ENCODE measurements around the gene BARD1.
A peak's percentile ranks its signal among the peaks of the same experiment; 100 is the strongest.

Gene BARD1

DNA sequence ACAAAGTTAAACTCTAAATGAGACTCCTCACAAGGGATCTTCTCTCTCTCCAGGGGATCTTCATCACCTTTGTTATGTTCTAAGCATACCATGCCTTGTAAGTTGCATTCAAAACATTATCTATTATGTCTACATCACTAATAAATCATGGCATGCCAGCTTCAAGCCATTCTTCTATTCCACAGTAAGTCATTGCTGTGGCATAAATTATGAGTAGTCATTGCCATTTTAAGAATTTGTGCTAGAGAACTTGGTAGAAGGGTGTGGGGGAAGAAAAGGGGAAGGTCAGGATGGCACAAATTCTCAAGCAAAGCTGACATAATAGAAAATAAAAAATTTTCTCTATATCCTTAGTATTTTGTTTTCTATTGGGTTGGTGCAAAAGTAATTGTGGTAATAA, 33.5 kb downstream of the BARD1 start:
- TF ChIP-seq, protein P1, sequence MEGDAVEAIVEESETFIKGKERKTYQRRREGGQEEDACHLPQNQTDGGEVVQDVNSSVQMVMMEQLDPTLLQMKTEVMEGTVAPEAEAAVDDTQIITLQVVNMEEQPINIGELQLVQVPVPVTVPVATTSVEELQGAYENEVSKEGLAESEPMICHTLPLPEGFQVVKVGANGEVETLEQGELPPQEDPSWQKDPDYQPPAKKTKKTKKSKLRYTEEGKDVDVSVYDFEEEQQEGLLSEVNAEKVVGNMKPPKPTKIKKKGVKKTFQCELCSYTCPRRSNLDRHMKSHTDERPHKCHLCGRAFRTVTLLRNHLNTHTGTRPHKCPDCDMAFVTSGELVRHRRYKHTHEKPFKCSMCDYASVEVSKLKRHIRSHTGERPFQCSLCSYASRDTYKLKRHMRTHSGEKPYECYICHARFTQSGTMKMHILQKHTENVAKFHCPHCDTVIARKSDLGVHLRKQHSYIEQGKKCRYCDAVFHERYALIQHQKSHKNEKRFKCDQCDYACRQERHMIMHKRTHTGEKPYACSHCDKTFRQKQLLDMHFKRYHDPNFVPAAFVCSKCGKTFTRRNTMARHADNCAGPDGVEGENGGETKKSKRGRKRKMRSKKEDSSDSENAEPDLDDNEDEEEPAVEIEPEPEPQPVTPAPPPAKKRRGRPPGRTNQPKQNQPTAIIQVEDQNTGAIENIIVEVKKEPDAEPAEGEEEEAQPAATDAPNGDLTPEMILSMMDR (IDR thresholded peaks at IDR 0.05; ENCODE audit: low read depth, low read length) = no peak
- no peak for DNase-seq (ENCODE audit: low read depth in 2 of 2)
- no peak overlapping the region for H3K4me3 ChIP-seq (replicated peaks in 1 of 2; ENCODE audit: low read depth in 2 of 2, low read length in 2 of 2)

DNA sequence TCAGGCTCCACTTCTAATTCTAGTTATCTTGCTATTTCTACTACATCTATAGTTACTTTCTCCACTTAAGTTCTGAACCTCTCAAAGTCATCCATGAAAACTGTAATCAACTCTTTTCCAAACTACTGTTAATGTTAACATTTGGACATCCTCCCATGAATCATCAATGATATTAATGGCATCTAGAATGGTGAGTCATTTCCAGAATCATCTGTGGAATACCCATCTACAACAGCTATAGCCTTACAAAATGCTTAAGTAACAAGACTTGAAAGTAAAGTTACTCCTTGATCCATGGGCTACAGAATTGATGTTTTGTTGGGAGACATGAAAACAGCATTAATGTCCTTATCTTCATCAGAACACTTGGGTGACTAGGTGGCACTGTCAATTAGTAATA, 35.4 kb downstream of the BARD1 start:
- H3K4me3 ChIP-seq (replicated peaks in 1 of 2; ENCODE audit: low read depth in 2 of 2, low read length in 2 of 2) = no peak overlapping the region
- TF ChIP-seq, protein P1 (IDR thresholded peaks at IDR 0.05; ENCODE audit: low read depth, low read length) = no peak
- peak in 1 of 2 donors; percentile 65 for DNase-seq (ENCODE audit: low read depth in 2 of 2)

DNA sequence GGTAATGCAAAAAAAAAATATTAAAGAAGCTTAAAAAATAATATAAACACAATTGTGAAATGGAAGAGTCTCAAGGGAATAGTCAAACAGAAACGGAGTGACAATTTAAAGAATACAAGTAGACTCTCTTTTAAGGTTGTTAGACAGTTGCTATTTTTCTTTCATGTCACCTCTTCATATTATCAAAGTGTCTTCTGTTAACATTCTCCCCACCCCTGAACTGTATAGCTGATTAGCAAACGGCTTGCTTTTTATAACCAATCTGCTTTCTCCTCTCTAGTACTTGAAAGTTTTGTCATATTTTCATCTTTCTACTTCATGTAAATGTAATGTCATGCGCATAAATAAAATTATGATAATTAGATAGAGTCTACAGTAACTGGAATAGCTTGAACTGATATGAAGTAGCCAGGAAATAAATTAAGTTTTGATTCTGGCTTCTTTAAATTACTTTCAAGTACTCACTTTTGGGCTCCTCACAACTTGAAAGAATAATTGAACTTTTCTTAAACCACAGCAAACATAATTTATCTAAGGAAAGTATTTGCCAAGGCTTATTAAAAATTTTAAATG, 37.0 kb downstream of the BARD1 start:
- DNase-seq (ENCODE audit: low read depth in 2 of 2) = peak in 1 of 2 donors; percentile 15
- no peak overlapping the region for H3K4me3 ChIP-seq (replicated peaks in 1 of 2; ENCODE audit: low read depth in 2 of 2, low read length in 2 of 2)
- TF ChIP-seq, protein P1 (IDR thresholded peaks at IDR 0.05; ENCODE audit: low read depth, low read length) = no peak

DNA sequence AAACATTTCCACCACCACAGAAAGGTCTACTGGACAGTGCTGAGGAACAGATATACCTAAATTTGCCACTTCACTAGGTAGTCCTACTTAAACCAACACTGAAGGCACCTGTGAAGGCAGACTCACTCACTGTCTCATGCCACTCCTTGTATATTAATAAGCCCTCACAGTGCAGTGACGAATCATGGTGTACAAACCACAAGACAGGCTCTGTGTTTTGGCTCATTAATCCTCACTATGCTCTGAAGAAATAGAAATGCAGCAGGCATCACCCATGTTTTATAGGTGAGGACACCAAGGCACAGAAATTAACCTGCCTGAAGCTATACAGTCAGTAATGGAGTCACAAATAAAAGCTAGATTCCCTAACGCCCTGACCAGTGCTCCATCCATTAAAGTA, 44.3 kb downstream of the BARD1 start:
- TF ChIP-seq, protein P1 (IDR thresholded peaks at IDR 0.05; ENCODE audit: low read depth, low read length) = no peak
- no peak for DNase-seq (ENCODE audit: low read depth in 2 of 2)
- H3K4me3 ChIP-seq (replicated peaks in 1 of 2; ENCODE audit: low read depth in 2 of 2, low read length in 2 of 2) = no peak overlapping the region

DNA sequence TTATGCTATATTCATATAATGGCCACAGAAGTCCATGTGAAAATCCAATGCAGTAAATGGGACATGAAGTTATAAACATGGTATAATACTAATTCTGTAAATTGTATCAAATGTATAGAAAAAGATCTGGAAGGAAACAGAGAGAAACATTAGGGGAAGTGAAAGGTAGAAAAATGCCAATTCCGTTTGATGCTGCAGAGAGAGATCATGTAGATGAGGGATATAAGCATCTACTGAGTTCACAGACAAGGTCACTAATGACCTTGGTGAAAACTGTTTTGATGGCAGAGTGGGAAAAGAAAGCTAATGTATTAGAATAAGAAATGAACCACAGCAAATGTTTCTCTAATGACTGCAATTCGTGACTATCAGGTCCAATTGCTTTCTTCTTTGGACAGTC, 56.0 kb downstream of the BARD1 start:
- no peak overlapping the region for H3K4me3 ChIP-seq (replicated peaks in 1 of 2; ENCODE audit: low read depth in 2 of 2, low read length in 2 of 2)
- DNase-seq (ENCODE audit: low read depth in 2 of 2) = no peak
- TF ChIP-seq, protein P1 (IDR thresholded peaks at IDR 0.05; ENCODE audit: low read depth, low read length) = no peak

DNA sequence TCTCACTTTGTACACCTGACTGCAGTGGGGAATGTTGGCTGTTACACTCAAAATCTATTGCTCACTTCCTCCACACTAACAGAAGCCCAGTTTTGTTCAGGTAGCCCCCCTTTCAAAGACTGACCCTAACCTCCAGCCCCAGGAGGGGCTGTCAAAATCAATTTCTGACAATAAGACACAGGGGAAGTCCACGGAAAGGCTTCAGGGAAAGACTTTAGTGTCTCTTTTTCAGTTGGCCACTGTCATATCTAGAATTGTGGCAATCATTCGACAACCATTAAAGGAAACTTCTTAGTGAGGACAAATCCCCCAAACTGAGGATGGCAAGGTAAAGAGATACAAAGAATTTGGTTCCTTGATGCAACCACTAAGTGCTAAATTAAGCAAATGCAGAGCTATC, 59.0 kb downstream of the BARD1 start:
- H3K4me3 ChIP-seq (replicated peaks in 1 of 2; ENCODE audit: low read depth in 2 of 2, low read length in 2 of 2) = no peak overlapping the region
- TF ChIP-seq, protein P1 (IDR thresholded peaks at IDR 0.05; ENCODE audit: low read depth, low read length) = no peak
- DNase-seq (ENCODE audit: low read depth in 2 of 2) = no peak

DNA sequence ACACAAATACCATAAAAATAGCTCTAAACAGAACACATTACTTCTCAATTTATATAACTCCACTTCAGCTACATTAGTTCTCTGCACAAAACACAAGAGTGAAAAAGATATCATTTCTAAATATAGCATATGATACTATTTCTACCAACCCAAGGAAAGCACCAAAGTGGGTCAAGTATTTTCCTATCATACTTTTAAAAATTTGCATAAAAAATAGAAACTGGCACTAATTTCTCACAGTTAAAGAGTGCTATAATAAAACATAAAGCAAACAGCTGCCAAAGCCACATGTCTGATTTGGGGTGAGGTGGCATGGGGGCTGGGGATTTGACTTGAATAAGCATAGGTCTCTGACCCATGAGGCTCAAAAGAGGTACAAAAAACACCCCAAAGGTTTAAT, 61.5 kb downstream of the BARD1 start:
- no peak for DNase-seq (ENCODE audit: low read depth in 2 of 2)
- H3K4me3 ChIP-seq (replicated peaks in 1 of 2; ENCODE audit: low read depth in 2 of 2, low read length in 2 of 2) = no peak overlapping the region
- TF ChIP-seq, protein P1 (IDR thresholded peaks at IDR 0.05; ENCODE audit: low read depth, low read length) = no peak
